ENCODE data around the gene POLE. TPM values are rescaled to one million over a fixed set of nuclear protein-coding genes. Genes with fewer than 3 reads are reported as not detected.

The POLE gene
- total RNA-seq, 1 donor from 2014 or later: 174 TPM

- Mint-ChIP-seq H3K4me1 (no peaks in the 10 kb centered on the region), H3K4me3 (no peak overlapping the region), H3K36me3 (ENCODE audit: low read depth) (peaks cover 11% of the 10 kb centered on the region), H3K9me3 (no peaks in the 10 kb centered on the region), H3K27ac (ENCODE audit: unreplicated experiment) (no peak overlapping the region), H3K27me3 (ENCODE audit: low read depth) (no peaks in the 10 kb centered on the region)
- DNase-seq (ENCODE audit: low read depth, low spot score): no peak
- TF ChIP-seq, protein P1, sequence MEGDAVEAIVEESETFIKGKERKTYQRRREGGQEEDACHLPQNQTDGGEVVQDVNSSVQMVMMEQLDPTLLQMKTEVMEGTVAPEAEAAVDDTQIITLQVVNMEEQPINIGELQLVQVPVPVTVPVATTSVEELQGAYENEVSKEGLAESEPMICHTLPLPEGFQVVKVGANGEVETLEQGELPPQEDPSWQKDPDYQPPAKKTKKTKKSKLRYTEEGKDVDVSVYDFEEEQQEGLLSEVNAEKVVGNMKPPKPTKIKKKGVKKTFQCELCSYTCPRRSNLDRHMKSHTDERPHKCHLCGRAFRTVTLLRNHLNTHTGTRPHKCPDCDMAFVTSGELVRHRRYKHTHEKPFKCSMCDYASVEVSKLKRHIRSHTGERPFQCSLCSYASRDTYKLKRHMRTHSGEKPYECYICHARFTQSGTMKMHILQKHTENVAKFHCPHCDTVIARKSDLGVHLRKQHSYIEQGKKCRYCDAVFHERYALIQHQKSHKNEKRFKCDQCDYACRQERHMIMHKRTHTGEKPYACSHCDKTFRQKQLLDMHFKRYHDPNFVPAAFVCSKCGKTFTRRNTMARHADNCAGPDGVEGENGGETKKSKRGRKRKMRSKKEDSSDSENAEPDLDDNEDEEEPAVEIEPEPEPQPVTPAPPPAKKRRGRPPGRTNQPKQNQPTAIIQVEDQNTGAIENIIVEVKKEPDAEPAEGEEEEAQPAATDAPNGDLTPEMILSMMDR (conservative IDR thresholded peaks at IDR 0.05): no peak
These were observed 28.8 kb downstream of the POLE start for GRCh38 chr12:132658149-132658894.

- Mint-ChIP-seq H3K27me3 (ENCODE audit: low read depth) (no peaks in the 10 kb centered on the region), H3K4me3 (no peak overlapping the region), H3K4me1 (no peaks in the 10 kb centered on the region), H3K9me3 (no peaks in the 10 kb centered on the region), H3K27ac (ENCODE audit: unreplicated experiment) (no peak overlapping the region), H3K36me3 (ENCODE audit: low read depth) (peaks cover 8% of the 10 kb centered on the region)
- DNase-seq (ENCODE audit: low read depth, low spot score): no peak
- TF ChIP-seq, protein P1 (conservative IDR thresholded peaks at IDR 0.05): no peak
These were observed 30.0 kb downstream of the POLE start for GRCh38 chr12:132657004-132657727.

DNA sequence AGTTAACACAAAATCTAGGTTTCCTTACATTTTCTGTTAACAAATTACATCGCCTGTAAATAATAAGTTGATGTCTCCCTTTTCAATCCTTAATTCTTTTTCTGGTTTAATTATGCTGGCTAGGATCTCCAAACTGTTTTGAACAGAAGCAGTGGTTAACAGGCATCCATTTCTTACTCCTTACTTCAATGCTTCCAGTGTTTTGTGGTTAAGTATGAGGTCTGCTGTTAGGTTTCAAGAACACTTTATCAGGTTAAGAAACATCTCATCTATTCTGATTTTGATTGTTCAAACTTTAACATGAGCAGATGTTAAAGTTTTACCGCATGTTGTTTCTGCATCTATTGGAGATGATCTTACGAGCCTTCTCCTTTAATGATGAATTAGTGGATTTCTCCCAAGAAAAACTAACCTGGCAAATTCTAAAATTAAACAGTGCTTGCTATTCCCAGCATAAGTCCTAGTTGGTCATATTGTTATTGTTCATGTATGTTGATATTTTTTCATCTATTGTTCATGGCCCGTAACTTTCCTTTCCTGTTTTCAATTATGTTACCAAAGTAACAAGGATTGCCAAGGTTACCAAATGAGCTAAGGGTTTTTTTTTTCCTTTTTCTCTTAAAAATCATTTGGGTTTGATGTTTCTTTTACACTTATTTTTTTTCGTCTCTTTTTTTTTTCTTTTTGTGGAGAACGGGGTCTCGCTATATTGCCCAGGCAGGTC, 33.4 kb downstream of the POLE start:
- Mint-ChIP-seq H3K4me1 (no peaks in the 10 kb centered on the region), H3K27ac (ENCODE audit: unreplicated experiment) (no peak overlapping the region), H3K4me3 (no peak overlapping the region), H3K27me3 (ENCODE audit: low read depth) (no peaks in the 10 kb centered on the region), H3K9me3 (no peaks in the 10 kb centered on the region), H3K36me3 (ENCODE audit: low read depth) (peaks cover 14% of the 10 kb centered on the region)
- no peak for DNase-seq (ENCODE audit: low read depth, low spot score)
- TF ChIP-seq, protein P1 (conservative IDR thresholded peaks at IDR 0.05): no peak

DNA sequence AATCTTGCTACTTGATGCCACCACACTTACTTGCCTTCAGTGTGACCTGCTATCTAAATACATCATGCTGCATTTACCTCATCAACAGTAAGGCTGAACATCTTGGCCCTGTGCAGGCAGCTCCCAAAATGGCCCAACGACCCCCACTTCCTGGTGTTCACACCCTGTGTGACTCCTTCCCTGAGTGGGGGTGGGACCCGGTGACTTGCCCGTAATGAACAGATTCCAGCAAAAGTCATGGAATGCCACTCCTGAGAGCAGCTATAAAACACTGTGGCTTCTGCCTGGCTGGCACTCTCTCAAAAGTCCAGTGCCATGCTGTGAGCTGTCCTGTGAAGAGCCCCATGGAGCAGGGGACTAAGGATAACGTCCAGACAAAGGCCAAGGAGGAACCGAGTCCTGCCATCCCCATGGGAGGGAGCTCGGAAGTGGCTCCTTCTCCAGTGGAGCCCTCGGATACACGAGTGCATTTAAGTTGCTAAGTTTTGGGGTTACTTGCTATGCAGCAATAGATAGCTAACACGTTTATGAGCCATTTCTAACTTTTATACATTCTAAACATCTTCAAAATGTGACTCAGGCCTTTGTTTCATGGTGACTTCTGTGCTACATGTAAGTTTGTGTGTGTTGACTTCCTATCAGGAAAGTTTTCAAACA, 35.6 kb downstream of the POLE start:
- Mint-ChIP-seq H3K4me1 (no peaks in the 10 kb centered on the region), H3K9me3 (no peaks in the 10 kb centered on the region), H3K27ac (ENCODE audit: unreplicated experiment) (no peak overlapping the region), H3K4me3 (no peak overlapping the region), H3K36me3 (ENCODE audit: low read depth) (peaks cover 15% of the 10 kb centered on the region), H3K27me3 (ENCODE audit: low read depth) (no peaks in the 10 kb centered on the region)
- DNase-seq (ENCODE audit: low read depth, low spot score): no peak
- TF ChIP-seq, protein P1 (conservative IDR thresholded peaks at IDR 0.05): no peak

DNA sequence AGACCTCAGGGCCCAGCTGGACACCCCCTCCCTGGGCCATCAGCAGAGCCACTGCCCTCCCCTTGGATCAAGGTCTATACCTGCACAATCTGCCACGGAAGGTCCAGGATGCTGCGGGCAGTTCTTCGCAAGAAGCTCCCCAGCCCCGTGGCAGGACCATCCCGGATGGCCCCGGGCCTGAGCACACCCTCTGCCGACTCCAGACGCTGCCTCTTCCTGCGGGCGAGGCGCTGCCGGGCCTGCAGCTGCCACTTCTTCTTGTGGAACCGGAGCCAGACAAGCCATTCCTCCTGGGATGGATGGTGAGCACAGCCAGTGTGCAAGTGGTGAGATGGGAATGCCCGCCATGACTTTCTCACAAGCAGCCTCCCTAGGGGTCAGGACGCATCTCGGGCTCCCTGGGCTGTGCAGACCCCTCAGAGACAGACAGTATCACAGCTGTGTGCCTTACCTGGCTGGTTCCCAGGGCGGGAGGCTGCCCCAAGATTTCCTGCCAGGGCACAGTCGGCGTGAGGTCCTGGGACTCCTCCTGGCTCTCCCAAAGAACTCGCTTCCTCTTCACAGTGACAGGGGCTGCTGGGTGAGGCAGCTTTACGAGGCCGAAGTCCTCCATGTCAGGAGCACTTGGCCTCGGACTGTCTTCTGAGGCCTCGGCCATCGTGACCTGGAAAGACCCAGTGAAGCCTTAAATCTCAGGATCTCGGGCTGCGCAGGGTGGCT, 37.8 kb downstream of the POLE start:
- H3K4me3 Mint-ChIP-seq: no peak overlapping the region
- peaks cover 19% of the 10 kb centered on the region for H3K36me3 Mint-ChIP-seq (ENCODE audit: low read depth)
- DNase-seq (ENCODE audit: low read depth, low spot score): no peak
- TF ChIP-seq, protein P1 (conservative IDR thresholded peaks at IDR 0.05): no peak
- H3K9me3 Mint-ChIP-seq: no peaks in the 10 kb centered on the region
- H3K27me3 Mint-ChIP-seq (ENCODE audit: low read depth): no peaks in the 10 kb centered on the region
- H3K27ac Mint-ChIP-seq (ENCODE audit: unreplicated experiment): no peak overlapping the region
- no peaks in the 10 kb centered on the region for H3K4me1 Mint-ChIP-seq

All from neural crest cell (in vitro differentiated cells).